ENCODE measurements around the gene WDPCP.
"Not testable (repeated sequence)": the region's sequence is repeated elsewhere in the genome, so short reads cannot be mapped to it uniquely, and the experiment has no call there.

WDPCP gene

GRCh38 chr2:63569740-63570139, 18.5 kb downstream of the WDPCP start:
- peak; percentile 65 for FAIRE-seq
- DNase-seq (ENCODE audit: insufficient read length) = no peak

GRCh38 chr2:63562751-63563150, 25.5 kb downstream of the WDPCP start:
- FAIRE-seq (no peak), DNase-seq (ENCODE audit: insufficient read length) (no peak)
- TF ChIP-seq POLR2AphosphoS5 (IDR thresholded peaks at IDR 0.05; ENCODE audit: low read depth, low read length) (no peak), TAF1 (IDR thresholded peaks at IDR 0.05; ENCODE audit: borderline replicate concordance, low read depth, low read length) (no peak), POLR2A (IDR thresholded peaks at IDR 0.05; ENCODE audit: low read depth, low read length) (no peak)

More at GRCh38 chr2:63569740-63570139, 18.5 kb downstream of the WDPCP start:
- no peak for TF ChIP-seq POLR2AphosphoS5 (IDR thresholded peaks at IDR 0.05; ENCODE audit: low read depth, low read length)
- TF ChIP-seq POLR2A (IDR thresholded peaks at IDR 0.05; ENCODE audit: low read depth, low read length) = no peak
- no peak for TF ChIP-seq TAF1 (IDR thresholded peaks at IDR 0.05; ENCODE audit: borderline replicate concordance, low read depth, low read length)

GRCh38 chr2:63558922-63559321, 29.4 kb downstream of the WDPCP start:
- DNase-seq (ENCODE audit: insufficient read length); FAIRE-seq: not testable (repeated sequence)

- DNase-seq (ENCODE audit: insufficient read length); FAIRE-seq: not testable (repeated sequence)
Observed at GRCh38 chr2:63557819-63558218, 30.5 kb downstream of the WDPCP start.

- FAIRE-seq (no peak), DNase-seq (ENCODE audit: insufficient read length) (no peak)
- TF ChIP-seq POLR2AphosphoS5 (IDR thresholded peaks at IDR 0.05; ENCODE audit: low read depth, low read length) (no peak), TAF1 (IDR thresholded peaks at IDR 0.05; ENCODE audit: borderline replicate concordance, low read depth, low read length) (no peak), POLR2A (IDR thresholded peaks at IDR 0.05; ENCODE audit: low read depth, low read length) (no peak)
Observed at GRCh38 chr2:63555931-63556330, 32.3 kb downstream of the WDPCP start.

- TF ChIP-seq POLR2AphosphoS5 (IDR thresholded peaks at IDR 0.05; ENCODE audit: low read depth, low read length) = no peak
- no peak for TF ChIP-seq POLR2A (IDR thresholded peaks at IDR 0.05; ENCODE audit: low read depth, low read length)
- DNase-seq (ENCODE audit: insufficient read length) (no peak), FAIRE-seq (no peak)
Observed at GRCh38 chr2:63555299-63555698, 33.0 kb downstream of the WDPCP start.

- no peak for TF ChIP-seq POLR2A (IDR thresholded peaks at IDR 0.05; ENCODE audit: low read depth, low read length)
- no peak for TF ChIP-seq TAF1 (IDR thresholded peaks at IDR 0.05; ENCODE audit: borderline replicate concordance, low read depth, low read length)
- TF ChIP-seq POLR2AphosphoS5 (IDR thresholded peaks at IDR 0.05; ENCODE audit: low read depth, low read length) = no peak
- DNase-seq (ENCODE audit: insufficient read length) (no peak), FAIRE-seq (no peak)
Observed at GRCh38 chr2:63553049-63553448, 35.2 kb downstream of the WDPCP start.

- TF ChIP-seq POLR2AphosphoS5 (IDR thresholded peaks at IDR 0.05; ENCODE audit: low read depth, low read length) = no peak
- TF ChIP-seq POLR2A (IDR thresholded peaks at IDR 0.05; ENCODE audit: low read depth, low read length) = no peak
- no peak for TF ChIP-seq TAF1 (IDR thresholded peaks at IDR 0.05; ENCODE audit: borderline replicate concordance, low read depth, low read length)
- no peak for FAIRE-seq
- no peak for DNase-seq (ENCODE audit: insufficient read length)
Observed at GRCh38 chr2:63545023-63545422, 43.3 kb downstream of the WDPCP start.

- FAIRE-seq = no peak
- DNase-seq (ENCODE audit: insufficient read length) = no peak
- TF ChIP-seq TAF1 (IDR thresholded peaks at IDR 0.05; ENCODE audit: borderline replicate concordance, low read depth, low read length) = no peak
- no peak for TF ChIP-seq POLR2A (IDR thresholded peaks at IDR 0.05; ENCODE audit: low read depth, low read length)
- no peak for TF ChIP-seq POLR2AphosphoS5 (IDR thresholded peaks at IDR 0.05; ENCODE audit: low read depth, low read length)
Observed at GRCh38 chr2:63544017-63544627, 44.2 kb downstream of the WDPCP start.

GRCh38 chr2:63539416-63540162, 48.7 kb downstream of the WDPCP start:
- TF ChIP-seq POLR2A (IDR thresholded peaks at IDR 0.05; ENCODE audit: low read depth, low read length) (no peak), POLR2AphosphoS5 (IDR thresholded peaks at IDR 0.05; ENCODE audit: low read depth, low read length) (no peak), TAF1 (IDR thresholded peaks at IDR 0.05; ENCODE audit: borderline replicate concordance, low read depth, low read length) (no peak)
- FAIRE-seq = no peak
- DNase-seq (ENCODE audit: insufficient read length) = no peak

- DNase-seq (ENCODE audit: insufficient read length) (no peak), FAIRE-seq (no peak)
- TF ChIP-seq TAF1 (IDR thresholded peaks at IDR 0.05; ENCODE audit: borderline replicate concordance, low read depth, low read length) = no peak
- TF ChIP-seq POLR2A (IDR thresholded peaks at IDR 0.05; ENCODE audit: low read depth, low read length) = no peak
- no peak for TF ChIP-seq POLR2AphosphoS5 (IDR thresholded peaks at IDR 0.05; ENCODE audit: low read depth, low read length)
Observed at GRCh38 chr2:63538390-63538789, 49.9 kb downstream of the WDPCP start.

- FAIRE-seq (no peak), DNase-seq (ENCODE audit: insufficient read length) (no peak)
- TF ChIP-seq POLR2A (IDR thresholded peaks at IDR 0.05; ENCODE audit: low read depth, low read length) (no peak), POLR2AphosphoS5 (IDR thresholded peaks at IDR 0.05; ENCODE audit: low read depth, low read length) (no peak), TAF1 (IDR thresholded peaks at IDR 0.05; ENCODE audit: borderline replicate concordance, low read depth, low read length) (no peak)
Observed at GRCh38 chr2:63537306-63537705, 51.0 kb downstream of the WDPCP start.
